Measurements from ENCODE around the gene IRF8.
"Not testable (repeated sequence)": the region's sequence is repeated elsewhere in the genome, so short reads cannot be mapped to it uniquely, and the experiment has no call there.

Gene IRF8

GRCh38 chr16:85898521-85899442, at the start of gene IRF8:
Gene IRF8, plus strand, starts transcription at chr16:85899162. Its CDS starts 3,854 bp downstream, at chr16:85903016.
- peak; percentile 89 for DNase-seq

- no peak for DNase-seq
Measured at GRCh38 chr16:85849388-85849787, 49.6 kb upstream of the IRF8 start.

GRCh38 chr16:85850344-85850880, 48.5 kb upstream of the IRF8 start:
- no peak for DNase-seq

GRCh38 chr16:85851034-85851785, 47.8 kb upstream of the IRF8 start:
- no peak for DNase-seq

- DNase-seq: no peak
Measured at GRCh38 chr16:85853547-85854545, 45.1 kb upstream of the IRF8 start.

GRCh38 chr16:85854935-85855334, 44.0 kb upstream of the IRF8 start:
- DNase-seq: no peak

- no peak for DNase-seq
Measured at GRCh38 chr16:85856079-85856478, 42.9 kb upstream of the IRF8 start.

GRCh38 chr16:85856585-85856984, 42.4 kb upstream of the IRF8 start:
- no peak for DNase-seq

- DNase-seq: no peak
Measured at GRCh38 chr16:85857406-85857805, 41.6 kb upstream of the IRF8 start.

GRCh38 chr16:85858571-85858970, 40.4 kb upstream of the IRF8 start:
- DNase-seq: not testable (repeated sequence)

GRCh38 chr16:85858984-85859817, 39.8 kb upstream of the IRF8 start:
- DNase-seq: no peak

GRCh38 chr16:85859818-85860125, 39.2 kb upstream of the IRF8 start:
- DNase-seq: no peak

GRCh38 chr16:85860413-85861094, 38.4 kb upstream of the IRF8 start:
- peak; percentile 10 for DNase-seq

GRCh38 chr16:85861095-85861825, 37.7 kb upstream of the IRF8 start:
- DNase-seq: no peak

- no peak for DNase-seq
Measured at GRCh38 chr16:85862476-85863383, 36.2 kb upstream of the IRF8 start.

- DNase-seq: no peak
Measured at GRCh38 chr16:85863384-85863774, 35.6 kb upstream of the IRF8 start.

GRCh38 chr16:85864965-85865364, 34.0 kb upstream of the IRF8 start:
- no peak for DNase-seq

- DNase-seq: no peak
Measured at GRCh38 chr16:85867189-85867588, 31.8 kb upstream of the IRF8 start.

GRCh38 chr16:85868495-85868894, 30.5 kb upstream of the IRF8 start:
- no peak for DNase-seq
